Stimulated activated naive CD4-positive, alpha-beta T cell (primary cell): ENCODE results near the gene PSD.
"Not testable (repeated sequence)": the region's sequence is repeated elsewhere in the genome, so short reads cannot be mapped to it uniquely, and the experiment has no call there.

Source experiments
- DNase-seq, 6 experiments: peaks; one replicate each; lab custom pipeline; 2025; lab: John Stamatoyannopoulos, UW

Gene PSD

DNA sequence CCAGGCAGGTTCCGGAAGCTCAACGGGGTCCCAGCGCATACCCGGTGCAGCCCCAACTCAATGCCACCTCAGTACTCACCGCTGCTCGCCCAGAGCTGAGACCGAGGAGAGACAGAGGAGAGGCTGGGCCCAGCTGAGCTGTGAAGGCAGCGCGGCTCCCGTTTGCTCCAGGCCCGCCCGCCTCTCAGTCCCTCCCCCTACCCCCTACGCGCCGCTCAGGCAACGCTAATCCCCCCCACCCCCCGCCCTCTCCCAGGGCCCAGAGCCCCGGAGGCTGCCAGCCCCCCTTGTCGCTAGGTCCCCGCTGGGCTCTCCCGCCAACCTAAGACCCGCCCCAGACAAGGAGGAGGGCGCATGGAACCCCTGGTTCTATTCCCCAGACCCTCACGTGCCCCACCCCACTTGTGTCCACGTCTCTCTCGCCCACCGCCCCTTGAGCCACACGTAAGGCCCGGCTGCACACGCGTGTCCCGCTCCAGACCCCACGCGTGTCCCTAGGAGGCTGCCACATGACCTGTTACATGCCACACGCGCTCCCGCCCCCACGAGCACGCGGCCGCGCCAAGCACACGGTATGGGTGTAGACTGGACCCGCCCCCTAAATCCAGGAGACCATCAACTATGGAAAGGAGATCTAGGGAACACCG lies at the start of gene PSD:
TSS of gene PSD (minus strand) at position 164 of the 647 bp plus-strand sequence. CDS start 1,747 bp downstream, outside the sequence.
- no peak for DNase-seq

DNA sequence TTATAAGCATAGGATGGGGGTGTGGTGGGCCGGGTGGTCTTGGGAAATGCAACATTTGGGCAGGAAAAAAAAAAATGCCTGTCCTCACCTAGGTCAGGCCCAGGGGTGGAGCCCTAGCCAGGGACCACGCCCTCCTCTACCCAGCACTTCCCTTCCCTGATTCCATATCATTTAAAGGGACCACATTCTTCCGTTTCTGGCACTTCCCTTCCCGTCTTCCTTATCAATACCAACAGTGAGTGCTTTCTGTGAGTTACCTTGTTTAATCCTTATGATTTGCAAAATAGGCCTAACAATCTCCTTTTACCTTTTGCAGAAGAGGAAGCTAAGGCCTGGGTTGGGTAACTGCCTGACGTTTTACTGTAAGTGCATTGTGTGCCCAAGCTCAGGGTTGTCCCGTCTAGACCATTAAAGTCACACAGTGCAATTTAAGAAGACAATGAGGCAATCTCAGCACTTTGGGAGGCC lies 49.4 kb upstream of the PSD start:
- DNase-seq, result no peak

DNA sequence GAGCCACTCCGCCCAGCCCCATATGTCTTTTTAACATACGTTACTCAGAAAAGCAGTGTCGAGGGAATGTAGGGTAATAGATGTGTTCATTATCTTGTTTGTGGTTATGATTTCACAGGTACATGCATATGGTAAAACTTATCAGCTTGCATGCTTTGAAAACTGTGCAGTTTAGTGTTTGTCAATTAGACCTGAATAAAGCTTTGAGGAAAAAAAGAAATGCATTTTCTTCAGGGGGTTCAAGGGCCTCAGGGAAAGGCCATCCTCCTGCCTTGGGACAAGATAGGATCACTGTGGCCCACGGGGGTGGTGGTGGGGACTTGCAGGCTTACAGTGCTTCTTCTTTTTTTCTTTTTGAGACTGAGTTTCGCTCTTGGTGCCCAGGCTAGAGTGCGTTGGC lies 48.7 kb upstream of the PSD start:
- DNase-seq, result no peak

DNA sequence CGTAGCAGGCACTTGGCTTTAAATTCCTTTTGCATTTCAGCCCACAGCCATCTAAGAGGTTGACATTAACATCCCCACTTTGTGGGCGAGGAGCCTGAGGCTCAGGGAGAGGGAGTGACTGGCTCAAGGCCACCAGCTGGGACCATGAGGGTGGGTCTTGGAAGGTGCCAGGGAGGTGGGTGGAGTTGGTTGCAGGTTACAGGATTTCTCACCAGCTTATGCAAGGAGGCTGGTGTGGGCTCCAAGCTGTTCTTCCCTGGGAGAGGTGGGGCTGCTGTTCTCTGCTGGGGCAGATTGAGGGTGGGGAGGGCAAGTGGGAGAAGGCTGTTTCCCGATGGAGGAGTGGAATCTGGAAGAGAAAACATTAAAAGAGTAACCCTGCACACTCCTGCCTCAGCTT lies 46.9 kb upstream of the PSD start:
- no peak for DNase-seq

DNA sequence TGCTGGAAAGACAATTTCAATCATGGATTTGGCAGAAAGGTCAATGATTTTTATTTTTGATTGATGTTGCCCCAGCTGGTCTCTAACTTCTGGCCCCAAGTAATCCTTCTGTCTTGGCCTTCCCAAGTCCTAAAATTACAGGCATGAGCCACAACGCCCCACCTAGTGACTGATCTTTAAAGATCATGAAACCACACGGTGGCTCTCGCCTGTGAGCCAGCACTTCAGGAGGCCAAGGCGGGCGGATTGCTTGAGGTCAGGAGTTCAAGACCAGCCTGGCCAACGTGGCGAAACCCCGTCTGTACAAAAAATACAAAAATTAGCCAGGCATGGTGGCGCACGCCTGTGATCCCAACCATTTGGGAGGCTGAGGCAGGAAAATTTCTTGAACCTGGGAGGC lies 45.4 kb upstream of the PSD start:
- DNase-seq, result no peak

DNA sequence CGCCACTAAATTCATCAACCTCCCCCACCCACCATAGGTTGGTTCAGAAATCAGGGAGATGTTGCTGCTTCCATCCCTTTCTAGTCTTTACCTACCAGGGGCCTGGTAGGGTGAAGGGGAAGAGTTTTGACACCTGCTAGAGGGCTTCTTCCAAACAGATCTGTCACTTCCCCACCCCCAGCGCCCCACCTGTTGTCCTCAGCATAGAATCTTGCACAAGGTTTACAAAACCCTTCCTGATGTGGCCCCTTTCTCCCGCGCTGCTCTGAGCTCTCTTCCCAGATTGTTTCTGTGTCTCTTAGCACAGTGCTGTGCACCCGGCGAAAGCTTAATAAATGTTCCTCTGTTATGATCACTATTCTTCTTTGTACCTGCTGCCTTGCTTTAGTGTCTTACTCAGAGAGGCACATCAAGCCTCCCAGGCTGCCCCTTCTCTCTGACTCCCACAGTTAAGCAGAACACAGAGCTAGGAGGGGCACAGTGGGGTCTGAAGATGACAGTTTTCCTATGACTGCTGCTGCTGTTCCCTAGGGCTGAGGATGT lies 44.0 kb upstream of the PSD start:
- DNase-seq, result no peak

DNA sequence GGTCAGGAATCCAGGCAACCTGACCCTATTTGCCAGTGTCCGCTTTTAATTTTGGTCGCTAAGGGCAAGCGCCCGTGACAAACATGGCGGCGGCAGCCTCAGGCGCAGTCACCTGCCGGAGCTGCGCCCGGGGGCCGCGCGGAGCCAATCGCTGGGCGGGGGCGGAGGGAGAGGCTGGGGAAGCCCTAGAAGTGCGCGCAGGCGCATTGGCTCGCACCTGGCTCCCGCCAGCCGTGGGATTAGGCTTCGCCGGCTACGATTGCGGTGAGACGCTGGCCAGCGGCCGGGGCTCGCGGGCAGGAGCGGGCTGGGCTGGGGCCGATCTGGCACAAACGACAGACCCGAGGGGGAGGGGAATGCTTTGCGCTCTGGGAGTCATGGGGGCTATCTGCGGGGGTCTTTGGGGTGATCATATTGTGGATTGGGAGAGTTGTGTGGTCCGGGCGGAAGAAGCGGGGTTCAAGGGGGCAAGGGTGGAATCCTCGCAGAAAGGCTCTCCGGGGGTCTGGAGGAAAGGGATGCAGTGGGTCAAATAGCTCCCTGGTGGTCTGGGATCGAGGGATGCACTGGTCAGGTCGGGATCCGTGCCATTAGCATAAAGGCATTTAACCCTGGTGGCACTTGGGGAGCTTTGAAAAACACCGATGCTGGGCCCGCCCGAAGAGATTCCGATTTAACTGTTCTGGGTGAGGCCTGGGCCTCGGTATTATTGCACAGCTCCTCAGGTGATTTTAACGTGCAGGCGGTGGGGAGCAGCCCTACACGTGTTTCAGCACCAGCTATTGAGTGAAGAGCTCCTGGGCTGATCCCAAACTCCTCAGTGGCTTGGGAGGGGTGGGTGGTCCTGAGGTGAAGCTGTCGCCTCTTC lies 42.8 kb upstream of the PSD start:
- peak; percentile 78 to 91 (median 90) for DNase-seq

DNA sequence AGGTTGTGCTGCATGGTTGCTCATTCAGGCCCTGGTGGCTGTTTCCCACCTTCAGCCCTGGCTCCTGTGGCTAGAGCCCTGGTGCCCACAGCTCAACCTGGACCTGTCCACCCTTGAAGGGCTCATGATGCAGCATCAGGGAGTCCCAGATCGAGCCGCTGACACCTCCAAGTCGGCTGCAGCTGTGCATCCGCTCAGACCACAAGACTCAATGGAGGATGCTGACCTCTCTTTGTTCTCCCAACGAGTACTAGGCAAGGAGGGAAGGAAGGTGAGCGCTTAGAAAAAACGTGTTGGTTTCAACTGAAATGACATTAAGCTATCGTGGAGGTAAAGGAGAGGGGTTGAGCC lies 42.2 kb upstream of the PSD start:
- no peak for DNase-seq

DNA sequence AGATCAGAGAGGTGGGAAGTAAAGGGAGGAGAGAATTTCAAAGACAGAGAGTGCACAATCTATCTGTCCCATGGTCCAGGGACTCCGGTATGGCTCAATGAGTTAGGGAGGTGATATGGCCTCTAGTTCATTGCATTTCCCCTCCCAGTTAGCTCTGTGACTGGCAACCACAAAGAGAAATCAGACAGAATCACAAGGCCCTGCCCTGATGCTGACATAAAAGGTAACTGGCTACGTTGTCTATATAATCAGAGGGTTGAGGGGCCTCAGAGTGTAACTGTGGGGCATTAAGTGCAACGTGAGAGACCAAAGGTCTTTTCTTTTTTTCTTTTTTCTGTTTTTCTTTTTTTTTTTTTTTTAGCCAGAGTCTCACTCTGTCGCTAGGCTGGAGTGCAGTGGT lies 40.1 kb upstream of the PSD start:
- DNase-seq, result no peak

DNA sequence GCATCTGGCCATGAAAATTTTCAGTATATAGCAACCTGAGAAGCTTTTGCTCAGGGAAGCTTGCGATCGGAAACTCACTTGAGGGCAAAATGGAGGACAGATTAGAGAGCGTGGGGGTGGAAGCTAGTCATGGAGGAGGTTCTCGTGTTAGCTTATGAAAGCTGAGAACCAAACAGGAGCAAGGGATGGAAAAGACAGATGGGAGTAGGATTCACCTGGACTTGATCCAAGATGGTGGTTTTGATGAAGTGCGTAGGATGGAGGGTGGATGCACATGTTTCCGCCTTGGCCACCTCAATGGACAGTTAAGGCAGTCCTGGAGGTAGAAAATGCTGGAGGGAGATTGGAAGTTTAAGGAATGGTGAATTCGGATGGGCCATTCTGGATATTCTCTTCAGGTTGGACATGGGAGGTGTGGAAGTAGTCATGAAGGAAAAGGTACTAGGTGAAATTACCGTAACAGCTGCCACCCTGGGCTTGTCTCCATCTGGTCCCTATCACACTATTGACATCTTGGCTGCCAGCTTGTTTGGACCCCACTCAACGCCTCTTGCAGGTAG lies 39.1 kb upstream of the PSD start:
- no peak for DNase-seq

DNA sequence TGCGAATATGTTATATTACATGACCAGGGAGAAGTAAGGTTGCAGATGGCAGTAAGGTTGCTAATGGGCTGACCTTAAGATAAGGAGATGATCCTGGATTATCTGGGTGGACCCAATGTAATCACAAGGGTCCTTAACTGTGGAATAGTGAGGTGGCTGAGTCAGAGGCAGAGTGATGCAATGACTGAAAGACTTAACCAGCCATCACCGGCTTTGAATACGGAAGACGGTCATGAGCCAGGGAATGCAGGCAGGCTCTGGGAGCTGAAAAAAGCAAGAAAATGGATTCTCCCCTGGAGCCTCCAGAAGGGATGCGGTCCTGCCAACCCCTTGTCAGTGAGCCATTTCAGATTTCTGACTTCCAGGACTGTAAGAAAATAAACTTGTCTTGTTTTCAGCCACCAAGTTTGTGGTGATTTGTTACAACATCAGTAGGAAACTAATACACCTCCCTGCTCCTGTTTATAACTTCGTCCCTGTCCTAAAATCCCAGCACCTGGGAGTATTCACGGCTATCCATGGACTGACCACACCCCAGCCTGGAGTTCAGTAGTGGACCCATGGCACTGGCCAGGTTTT lies 37.4 kb upstream of the PSD start:
- DNase-seq, result no peak

DNA sequence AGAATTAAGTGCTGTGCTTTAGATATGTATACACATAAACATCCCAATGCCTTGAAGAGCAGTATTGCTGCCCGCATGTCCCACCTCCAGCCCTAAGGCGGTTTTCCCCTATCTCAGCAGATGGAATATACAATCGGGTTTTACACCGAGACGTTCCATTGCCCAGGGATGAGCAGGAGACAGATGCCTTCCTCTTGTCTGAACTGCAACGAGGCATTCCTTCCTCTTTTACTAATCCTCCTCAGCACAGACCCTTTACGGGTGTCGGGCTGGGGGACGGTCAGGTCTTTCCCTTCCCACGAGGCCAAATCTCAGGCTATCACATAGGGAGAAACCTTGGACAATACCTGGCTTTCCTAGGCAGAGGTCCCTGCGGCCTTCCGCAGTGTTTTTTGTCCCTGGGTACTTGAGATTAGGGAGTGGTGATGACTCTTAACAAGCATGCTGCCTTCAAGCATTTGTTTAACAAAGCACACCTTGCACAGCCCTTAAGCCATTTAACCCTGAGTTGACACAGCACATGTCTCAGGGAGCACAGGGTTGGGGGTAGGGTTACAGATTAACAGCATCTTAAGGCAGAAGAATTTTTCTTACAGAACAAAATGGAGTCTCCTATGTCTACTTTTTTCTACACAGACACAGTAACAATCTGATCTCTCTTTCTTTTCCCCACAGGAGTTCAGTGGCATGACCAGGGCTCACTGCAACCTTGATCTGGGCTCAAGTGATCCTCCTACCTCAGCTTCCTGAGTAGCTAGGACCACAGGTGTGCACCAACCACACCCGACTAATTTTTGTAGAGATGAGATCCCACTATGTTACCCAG lies 36.3 kb upstream of the PSD start:
- not testable (repeated sequence) for DNase-seq

DNA sequence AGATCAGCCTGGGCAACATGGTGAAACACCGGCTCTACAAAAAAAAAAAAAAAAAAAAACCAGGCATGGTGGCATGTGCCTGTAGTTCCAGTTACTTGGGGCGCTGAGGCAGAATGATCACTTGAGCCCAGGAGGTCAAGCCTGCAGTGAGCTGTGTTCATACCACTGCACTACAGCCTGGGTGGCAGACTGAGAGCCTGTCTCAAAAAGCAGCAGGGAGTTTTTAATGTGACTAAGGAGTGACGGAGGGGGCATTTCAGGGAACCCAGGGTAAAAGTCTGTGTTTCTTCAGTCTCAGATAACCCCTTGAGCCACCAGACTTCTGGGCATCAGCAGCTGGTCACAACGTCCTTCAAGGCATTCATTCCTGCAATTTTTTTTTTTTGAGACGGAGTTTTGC lies 34.9 kb upstream of the PSD start:
- DNase-seq, result no peak

DNA sequence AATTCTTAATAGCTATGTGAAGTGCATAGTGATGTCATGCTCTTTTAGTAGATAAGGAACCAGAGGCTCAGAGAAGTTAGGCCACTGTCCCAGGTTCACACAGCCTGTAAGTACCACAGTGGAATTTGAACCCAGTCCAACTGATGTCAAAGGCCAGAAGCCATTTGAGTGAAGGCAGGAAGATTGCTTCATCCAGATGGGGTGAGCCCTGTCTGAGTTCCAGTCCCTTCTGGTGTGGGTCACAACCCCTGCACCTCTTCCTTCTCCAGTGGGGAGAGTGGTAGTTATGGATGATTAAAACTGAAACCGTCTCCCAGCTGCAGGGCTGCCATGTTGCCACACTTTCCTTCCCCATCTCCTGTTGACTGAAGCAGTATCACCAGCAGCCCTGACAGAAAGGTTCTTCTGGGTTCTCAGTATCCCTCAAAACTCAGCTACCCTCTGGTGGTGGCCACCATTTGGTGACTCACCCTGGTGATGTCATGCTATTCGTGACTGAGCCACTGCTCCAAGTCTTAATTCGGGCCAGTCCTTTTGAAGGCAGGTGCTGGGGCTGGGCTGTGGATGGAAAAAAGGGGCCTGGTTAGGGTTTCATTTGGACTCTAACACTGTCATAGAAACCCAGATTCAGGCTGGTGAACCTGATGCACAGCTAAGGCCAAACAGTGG lies 34.2 kb upstream of the PSD start:
- no peak for DNase-seq

DNA sequence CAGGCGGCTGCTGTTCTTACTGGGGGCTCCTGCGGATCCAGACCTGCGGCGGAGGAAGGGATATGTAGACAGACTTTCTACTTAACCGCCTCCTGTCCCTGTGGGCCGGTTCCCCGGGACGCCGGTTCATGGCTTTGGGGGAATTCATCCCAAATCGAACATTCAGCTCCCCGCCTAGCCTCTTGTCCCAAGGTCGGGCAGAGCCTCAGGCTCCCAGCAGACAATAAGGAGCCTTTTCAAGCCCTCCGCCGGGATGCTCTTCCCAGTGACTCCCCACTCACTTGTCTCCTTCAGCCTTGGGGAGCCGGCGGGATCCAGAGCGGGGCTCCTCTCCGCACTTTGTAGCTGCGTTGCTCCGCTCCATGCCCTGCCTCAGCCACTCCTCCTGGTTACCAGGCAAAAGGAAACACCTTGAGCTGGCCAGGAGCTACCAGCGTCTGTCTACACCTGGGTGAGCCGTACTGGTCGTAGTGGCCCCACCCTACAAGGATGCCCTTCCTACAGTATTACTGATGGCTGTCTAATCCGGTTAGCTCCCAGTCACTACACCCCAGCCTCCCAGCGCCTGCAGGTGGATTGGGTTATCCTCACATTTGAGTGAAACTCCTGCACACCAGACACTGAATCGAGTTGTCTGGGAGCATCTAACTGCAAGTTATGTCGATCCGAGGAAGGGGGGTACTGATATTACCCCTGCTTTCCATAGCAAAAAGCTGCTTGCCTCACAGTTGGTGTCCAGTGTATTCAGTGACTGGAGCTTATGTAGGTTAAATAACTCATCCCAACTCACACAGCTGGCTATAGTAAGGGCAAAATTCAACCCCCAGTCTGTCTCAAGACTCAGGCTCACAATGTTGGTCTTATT lies 32.8 kb upstream of the PSD start, which contains the start of gene C10orf95:
TSS of gene C10orf95 (minus strand) at position 439 of the 865 bp plus-strand sequence. CDS start 450 bp downstream, outside the sequence.
- DNase-seq, result peak in 2 of 6 experiments; percentile 24 to 49

DNA sequence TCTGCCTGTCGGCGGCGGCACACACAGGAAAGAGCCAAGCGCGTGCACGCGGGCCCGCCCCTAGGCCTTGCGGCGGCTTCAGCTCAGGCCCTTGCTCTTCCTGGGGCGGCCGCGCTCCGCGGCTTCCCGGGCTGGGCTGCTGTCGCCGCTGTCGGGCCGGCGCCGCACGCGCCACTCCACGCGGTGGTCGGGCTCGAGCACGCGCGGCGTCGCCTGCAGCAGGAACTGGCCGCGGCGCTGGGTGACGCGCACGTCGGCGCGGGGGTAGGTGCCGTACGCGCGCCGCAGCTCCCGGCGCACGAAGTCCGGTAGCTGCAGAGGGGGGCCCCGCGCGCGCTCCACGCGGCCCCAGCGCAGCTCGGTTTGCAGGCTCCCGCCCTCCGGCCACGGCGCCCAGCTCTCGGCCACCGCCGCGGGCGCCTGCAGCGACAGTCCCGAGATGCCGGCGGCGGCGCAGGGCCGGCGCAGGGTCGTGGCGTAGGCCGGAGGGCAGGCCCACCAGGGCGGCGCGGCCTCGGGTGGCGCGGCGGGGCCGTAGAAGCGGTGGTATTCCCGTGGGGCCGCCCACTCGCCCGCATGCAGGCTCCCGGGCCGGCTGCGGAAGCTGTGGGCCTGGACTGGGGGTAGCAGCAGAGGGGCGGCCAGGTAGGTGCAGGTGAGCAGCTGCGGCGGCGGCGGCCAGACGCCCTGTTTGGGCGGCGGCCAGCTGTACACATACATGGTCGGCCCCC lies 32.0 kb upstream of the PSD start:
- DNase-seq, result peak; percentile 77 to 94 (median 88)

DNA sequence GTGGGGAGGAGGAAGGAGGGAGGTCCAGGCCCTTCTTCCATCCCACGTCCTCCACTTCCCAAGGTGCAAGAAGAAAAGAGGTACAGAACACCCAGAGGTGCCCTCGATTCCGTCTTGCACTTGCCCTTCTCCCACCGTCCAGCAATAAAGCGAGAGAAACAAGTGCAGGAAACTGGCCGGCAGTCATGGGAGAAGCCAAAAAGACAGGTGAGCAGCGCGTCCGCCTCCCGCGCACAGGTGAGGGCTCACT lies 31.5 kb upstream of the PSD start:
- no peak for DNase-seq

DNA sequence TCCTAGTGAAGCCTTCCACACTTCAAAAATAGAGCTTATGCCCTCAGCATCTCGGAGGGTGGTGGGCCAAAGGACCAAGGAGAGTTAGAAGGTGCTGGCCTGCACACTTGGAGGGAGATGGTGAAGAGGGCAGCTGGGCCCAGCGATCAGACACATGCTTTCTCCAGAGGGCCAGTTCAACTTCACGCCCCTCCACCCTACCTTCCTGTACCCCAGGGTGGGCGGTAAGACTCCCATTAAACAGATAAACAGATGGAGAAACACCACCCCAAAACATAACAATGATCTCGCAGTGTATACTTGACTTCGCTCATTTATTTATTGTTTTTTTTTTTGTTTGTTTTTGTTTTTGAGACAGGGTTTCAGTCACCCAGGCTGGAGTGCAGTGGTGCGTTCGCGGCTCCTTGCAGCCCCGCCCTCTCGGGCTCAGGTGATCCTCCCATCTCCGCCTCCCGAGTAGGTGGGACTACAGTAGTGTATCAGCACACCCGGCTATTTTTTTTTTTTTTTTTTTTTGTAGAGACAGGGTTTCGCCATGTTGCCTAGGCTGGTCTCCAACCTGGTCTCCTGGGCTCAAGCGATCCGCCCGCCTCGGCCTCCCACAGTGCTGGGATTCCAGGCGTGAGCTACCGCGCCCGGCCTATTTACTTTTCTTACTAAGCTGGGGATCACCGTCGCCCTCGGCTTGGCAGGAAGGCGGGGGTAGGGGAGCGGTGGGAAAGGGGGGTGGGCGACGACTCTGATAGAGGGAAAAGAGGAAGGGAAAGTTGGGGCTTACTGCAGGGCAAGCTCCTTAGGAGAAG lies 30.9 kb upstream of the PSD start:
- DNase-seq, result peak; percentile 62 to 87 (median 80)

DNA sequence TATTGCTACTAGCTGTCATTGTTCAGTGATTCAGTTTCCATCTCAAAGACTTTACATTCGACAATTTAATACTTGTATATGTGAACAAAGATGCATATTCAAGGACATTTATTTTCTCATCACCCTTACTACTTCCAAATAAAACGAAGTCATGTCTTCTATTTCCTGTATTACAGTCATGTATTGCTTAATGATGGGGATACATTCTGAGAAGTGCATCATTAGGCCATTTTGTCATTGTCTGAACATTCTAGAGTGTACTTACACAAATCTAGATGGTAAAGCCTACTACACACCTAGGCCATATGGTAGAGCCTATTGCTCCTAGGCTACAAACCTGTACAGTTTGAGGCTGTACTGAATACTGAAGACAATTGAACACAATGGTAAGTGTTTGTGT lies 26.3 kb upstream of the PSD start:
- DNase-seq, result no peak
